ENCODE data around the gene COL6A3.

DNA sequence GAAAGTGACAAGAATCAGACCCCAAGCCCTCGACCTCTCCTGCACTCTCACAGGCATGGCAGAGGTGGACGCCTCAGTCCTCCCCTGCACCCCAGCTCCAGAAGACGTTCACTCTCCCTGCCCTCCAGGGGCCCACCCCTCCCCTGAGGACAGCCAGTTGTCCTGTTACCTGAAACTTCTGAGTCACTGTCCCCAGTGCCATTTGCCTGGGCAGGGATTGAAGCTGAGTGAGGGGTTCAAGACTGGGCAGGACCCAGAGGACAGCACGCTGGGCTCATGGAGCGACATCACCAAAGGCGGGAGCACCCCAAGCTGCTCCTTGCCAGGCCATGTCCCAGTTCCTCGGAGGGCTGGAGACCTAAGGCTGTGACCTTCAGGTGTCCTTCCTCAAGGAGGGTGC, 34.2 kb upstream of the COL6A3 start:
- TF ChIP-seq, protein P1, sequence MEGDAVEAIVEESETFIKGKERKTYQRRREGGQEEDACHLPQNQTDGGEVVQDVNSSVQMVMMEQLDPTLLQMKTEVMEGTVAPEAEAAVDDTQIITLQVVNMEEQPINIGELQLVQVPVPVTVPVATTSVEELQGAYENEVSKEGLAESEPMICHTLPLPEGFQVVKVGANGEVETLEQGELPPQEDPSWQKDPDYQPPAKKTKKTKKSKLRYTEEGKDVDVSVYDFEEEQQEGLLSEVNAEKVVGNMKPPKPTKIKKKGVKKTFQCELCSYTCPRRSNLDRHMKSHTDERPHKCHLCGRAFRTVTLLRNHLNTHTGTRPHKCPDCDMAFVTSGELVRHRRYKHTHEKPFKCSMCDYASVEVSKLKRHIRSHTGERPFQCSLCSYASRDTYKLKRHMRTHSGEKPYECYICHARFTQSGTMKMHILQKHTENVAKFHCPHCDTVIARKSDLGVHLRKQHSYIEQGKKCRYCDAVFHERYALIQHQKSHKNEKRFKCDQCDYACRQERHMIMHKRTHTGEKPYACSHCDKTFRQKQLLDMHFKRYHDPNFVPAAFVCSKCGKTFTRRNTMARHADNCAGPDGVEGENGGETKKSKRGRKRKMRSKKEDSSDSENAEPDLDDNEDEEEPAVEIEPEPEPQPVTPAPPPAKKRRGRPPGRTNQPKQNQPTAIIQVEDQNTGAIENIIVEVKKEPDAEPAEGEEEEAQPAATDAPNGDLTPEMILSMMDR (optimal IDR thresholded peaks at IDR 0.05 in 1 of 3, IDR thresholded peaks at IDR 0.05 in 1 of 3, conservative IDR thresholded peaks at IDR 0.05 in 1 of 3; ENCODE audit: extremely low read depth in 1 of 3, insufficient read depth in 2 of 3, low read length in 3 of 3) = no peak
- TF ChIP-seq EZH2 (IDR thresholded peaks at IDR 0.05; ENCODE audit: low read length) = no peak
